HG02610 (cell line): Measurements from ENCODE around the gene KIAA0753.
"Not testable (repeated sequence)": the region's sequence is repeated elsewhere in the genome, so short reads cannot be mapped to it uniquely, and the experiment has no call there.

ENCODE experiments used
- ATAC-seq: cut with Tn5 transposase; IDR thresholded peaks from one replicate; pipeline ENCODE4 v1.9.1; 2021; ENCODE audit warnings: mild to moderate bottlenecking, moderate library complexity; ENCODE audit not compliant: unreplicated experiment

Gene KIAA0753

DNA sequence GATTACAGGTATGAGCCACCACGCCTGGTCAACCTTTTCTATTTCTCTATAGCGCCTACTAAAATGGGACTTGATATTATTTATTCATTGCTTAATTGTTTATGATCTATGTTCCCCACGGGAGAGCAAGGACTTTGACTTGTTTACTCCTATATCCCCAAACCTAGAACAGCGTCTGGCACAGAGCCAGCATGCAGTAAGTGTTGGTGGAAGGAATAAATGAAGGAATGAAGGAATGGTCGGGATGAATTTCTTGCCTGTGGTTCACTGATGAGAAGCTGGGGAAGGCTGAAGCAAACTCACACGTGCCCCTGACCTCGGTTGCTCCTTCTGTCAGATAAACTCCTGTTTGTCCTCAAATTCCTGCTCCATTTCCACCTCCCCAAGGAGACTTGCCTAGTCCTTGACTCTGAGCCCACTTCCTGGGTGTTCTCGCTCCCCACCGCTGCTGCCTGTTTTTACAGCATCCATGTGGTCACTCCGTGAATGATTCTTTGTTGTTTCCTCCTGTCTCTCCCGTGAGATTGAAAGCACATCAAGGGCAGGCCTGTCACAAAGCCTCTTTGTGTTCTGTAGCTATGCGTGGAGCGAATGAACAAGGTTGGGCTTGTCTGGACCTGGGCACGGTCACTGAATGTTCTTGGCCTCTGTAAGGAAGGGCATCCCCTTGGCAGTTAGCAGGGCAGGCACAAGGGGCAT, 28.4 kb upstream of the KIAA0753 start:
- no peak for ATAC-seq

DNA sequence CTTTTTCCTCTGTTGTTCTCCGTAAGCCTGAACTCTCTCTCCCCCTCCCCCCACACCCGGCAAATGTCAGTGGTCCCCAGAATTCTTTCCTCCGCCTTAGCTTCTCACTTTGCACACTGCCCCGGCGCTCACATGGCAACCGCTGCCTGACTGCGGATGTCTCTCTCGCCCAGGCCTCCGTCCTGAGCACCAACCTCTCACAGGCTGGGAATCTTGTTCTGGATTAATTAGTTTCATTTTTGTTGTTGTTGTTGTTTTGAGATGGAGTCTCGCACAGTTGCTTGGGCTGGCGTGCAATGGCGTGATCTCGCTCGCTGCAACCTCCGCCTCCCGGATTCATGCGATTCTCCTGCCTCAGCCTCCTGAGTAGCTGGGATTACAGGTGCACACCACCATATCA, 27.7 kb upstream of the KIAA0753 start:
- no peak for ATAC-seq

DNA sequence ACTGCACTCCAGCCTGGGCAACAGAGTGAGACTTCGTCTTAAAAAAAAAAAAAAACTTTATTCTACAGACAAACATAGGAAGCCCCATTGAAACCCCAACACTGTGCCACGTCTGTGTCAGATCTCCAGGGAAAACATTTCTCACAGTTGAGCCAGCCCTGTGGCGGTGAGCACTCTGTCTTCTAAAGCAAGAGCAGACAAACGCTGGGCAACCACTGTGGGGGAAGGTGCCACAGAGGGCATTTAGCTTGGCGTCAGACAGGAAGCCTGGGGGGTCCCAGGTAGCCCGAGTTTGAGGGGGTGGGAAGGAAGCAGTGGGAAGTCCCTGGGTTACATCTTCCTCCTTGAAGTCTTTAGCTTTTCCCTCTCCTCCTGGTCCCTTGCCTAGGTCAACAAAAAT, 27.0 kb upstream of the KIAA0753 start:
- ATAC-seq: no peak

DNA sequence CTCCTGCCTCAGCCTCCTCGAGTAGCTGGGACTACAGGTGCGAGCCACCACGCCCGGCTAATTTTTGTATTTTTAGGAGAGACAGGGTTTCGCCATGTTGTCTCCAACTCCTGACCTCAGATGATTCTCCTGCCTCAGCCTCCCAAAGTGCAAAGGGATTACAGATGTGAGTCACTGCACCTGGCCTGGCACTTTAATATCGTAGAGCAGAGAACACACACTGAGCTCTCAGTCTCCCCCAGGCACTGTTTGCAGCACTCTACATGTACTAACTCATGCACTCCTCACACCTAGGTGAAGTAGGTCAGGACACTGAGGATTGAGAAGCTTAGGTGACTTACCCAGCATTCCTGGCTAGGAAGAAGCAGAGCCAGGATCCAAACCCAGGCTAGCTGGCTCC, 26.0 kb upstream of the KIAA0753 start:
- no peak for ATAC-seq

DNA sequence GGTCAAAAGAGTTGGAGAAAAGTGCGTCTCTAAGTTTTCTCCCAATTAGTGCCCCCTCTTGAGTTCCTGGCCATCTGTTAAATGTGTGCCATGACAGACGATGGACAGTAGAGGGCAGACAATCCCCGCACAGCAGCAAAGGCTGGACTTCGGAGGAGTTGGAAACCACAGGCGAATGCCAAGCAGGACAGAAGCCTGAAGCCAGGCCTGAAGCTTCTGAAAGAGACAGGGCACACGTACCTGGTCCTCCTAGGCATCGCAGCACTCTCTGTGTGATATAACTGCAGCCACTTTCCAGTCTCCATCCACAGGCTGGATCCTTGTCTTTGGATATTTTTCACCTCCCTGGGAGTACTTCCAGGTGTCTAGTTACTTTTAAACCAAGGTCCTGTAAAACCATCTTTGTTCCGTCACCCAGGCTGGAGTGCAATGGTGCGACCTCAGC, 25.6 kb upstream of the KIAA0753 start:
- no peak for ATAC-seq

DNA sequence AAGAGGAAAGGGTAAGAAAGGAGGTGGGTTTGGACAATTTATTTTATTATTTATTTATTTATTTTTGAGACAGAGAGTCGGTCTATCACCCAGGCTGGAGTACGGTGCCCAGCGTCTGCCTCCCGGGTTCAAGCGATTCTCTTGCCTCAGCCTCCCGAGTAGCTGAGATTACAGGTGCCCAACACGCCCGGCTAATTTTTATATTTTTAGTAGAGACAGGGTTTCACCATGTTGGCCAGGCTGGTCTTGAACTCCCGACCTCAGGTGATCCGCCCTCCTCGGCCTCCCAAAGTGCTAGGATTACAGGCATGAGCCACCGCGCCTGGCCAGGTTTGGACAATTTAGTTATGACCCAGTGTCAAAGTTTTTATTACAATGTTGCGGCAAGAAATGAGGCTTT, 22.7 kb upstream of the KIAA0753 start:
- ATAC-seq: not testable (repeated sequence)

DNA sequence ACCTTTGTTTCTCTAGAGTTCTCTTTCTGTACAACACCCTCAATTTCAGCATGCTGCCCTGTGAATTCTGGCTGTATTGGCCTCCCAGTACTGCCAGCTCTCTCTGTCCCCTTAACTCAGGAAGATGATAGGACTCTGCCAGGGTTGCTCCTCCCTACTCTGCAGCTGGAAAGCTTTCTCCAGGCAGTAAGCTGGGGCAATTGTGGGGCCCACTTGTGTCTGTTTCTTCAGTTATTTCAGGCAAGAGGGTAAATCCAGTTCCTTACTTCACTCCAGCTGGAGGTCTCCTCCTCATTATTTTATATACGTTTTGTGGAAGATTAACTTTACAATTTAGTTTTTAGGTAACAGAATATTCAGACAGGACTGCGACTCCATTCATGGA, 20.9 kb upstream of the KIAA0753 start:
- no peak for ATAC-seq

DNA sequence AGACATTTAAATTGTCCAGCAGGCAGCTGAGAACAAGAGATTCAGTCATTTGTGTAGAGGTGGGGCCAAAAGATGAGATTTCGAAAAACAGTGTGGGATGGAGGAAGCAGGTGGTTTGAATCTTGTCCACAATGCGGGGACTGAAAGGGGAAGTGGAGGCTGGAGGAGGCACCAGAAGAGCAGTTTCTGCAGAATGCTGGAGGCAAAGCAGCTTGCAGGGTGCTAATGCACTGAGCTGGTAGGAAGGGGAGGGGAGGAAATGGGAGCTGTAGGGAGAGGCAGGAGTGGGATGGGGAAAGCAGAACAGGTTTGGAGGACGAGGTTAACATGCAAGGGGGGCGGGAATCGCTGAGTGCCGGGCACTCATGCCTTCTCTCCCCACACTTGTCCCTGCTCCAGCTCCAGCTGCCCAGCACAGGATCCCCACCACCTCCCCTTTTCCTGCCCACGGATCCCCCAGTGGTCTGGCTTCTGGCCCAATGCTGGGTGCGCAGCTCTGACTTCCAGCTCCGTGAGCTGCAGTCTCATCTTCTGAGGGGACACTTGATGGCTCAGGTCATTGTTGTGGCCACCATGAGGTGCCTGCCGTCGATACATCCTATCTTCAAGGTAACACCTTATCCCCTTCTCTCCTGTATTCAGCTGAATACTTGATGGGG, 20.4 kb upstream of the KIAA0753 start:
- ATAC-seq: peak; percentile 74

DNA sequence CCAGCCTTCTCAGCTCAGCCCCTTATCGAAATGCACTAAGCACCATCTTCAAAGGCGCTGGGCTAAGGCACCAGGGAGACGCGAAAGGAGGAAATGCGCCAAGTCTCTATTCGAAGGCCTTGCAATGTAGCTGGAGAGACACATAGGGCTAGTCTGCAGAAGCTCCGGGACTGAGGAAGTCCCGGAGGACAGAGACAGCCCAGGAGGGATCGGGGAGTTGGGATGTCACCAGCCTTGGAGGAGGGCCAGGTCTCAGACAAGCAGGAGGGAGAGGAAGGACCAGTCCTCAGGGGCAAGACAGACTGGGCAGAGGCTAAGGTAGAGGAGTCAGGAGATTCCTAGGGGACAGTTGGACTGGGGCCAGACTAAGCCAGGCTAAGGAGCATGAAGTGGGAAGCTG, 19.6 kb upstream of the KIAA0753 start:
- no peak for ATAC-seq

DNA sequence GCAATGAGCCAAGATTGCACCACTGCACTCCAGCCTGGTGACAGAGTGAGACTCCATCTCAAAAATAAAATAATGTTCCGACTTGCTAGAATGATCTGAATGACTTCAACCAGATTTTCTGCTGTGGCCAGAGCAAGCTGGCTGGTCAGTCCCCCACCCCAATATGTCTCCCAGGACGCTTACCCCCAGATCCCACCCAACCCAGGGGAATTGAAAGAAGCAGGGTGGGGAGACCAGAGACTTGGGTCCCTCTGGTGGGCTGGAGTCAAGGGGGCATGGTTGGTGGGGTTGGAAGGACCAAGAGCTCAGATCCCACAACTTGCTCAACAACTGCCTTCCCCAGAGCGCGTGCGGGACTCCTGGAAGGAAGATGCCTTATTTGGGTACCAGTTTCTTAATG, 17.9 kb upstream of the KIAA0753 start:
- ATAC-seq: not testable (repeated sequence)

DNA sequence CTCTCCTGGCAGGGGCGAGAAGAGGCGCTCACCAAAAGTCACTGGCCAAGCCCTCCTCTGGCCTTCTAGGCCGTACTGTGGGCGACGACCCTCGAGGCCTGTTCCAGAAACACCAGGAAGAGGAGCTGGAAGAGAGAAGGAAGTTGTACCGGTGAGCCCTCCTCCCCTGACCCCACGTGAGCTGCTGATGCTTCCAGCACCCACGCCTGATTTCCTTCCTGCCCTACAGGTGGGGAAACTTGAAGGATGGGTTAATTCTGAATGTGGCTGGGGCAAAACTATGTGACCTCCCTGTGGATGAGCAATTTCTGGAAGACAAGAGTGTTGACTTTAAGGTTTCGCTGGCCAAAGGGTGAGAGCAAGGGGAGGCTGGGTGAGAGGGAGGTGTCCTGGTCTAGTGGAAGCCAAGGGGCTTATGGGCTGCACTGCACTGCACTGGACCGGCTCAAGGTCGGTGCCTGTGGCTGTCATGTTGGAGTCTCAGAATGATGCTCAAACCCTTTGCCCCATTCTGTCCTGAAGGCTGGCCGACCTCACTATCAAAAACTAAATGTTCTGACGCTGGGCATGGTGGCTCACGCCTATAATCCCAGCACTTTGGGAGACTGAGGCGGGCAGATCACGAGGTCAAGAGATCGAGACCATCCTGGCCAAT, 17.2 kb upstream of the KIAA0753 start:
- ATAC-seq: no peak

DNA sequence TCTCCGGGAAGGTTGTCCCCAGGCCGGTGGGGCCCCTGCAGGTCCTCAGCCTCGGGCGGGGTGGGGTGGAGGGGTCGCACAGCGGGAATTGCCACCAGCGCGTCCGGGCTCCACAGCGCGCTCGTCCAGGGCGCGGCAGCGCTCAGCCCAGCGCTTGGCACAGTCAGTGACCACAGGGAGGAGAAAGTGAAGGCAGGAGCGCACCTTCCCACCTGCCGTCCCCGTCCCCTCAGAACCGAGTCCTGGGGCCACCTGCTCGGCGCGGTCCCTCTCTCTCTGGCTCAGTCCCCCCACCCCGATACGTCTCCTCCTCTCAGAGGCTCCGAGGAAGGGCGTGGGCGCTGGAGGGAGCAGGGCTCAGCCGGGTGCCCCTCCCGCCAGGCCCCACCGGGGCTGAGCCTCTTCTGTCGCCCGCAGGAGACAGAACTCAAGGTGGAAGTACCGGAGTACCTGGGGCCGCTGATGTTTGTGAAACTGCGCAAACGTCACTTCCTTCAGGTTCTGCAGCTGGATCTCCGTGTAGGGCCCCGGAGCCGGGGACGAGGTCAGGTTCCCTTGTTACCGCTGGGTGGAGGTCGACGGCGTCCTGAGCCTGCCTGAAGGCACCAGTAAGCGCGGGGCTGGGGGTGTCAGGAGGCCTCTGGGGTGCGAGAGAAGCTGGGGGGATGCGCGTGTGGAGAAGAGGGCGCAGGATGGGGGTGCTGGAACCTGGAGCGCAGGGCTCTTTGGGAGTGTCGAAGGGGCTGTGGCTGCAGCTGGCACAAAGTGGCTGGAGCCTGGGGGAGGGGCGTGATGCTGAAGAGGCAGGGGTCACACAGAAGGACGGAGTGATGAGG, 16.5 kb upstream of the KIAA0753 start:
- not testable (repeated sequence) for ATAC-seq

DNA sequence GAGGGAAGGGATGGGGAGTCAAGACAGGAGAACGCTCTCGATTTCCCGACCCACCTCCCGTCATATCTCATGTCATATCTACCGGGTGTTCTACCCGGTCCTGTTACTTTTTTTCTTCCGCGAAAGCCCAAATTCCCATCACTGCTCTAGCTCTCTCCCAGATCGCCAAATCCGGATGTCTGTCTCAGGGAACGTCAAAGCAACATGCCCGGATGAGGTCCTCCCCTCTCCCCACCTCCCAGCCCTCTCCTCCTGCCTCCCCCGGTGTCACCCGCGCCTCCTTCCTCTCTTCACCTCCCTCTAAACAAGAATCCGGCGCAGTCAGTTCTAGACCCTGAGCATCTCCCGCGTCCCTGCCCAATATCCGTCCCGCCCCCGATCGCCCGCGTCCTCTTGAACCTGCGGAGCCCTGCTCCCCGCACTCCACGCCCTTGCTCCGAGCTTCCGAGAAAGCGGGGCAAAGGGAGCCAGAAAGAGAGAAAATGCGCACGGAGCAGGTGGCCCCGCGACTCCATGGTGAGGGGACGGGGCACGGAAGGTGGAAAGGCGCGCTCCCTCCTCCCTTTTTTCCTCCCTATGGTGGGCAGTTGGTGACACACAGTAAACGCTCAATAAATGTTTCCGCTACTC, 15.3 kb upstream of the KIAA0753 start:
- not testable (repeated sequence) for ATAC-seq

DNA sequence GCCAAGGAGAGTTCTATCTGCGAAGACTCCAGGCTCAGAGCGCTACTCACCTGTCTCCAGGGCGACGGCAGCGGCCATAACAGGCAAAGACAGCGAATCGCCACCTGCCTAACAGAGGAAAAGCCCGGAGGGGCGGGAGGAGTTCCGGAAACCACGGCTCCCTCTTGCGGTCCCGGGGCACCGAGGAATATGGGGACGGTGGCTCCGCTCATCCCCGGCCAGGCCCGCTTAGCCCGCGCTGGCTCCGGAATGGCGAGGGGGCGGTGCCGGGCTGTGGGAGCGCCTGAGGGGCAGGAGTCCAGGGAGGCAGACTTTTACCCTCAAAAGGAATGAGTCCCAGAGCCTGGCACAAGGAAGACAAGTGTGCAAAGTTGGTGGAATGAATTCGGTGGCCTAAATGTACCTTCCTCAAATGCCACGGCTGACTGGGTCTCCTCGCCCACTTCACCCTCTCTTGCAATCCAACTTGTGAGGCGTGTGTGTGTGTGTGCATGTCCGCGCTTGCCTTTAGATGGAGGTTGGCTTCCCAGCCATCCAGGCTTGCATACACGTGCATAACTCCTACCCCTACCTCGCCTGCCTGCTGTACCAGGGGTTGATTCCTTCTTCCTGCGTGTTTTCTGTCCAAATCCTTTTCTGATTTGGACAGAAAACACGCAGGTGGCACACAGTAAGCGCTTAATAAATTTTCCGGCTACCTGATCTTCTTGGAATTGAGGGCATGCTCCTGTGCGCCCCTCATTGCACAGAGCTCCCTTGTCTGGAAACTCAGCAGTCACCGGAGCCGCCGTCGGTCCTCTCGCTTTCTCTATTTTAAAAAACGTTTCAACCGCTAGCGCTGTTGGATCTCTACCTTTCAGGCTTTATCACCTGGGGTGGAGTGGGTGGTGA, 14.6 kb upstream of the KIAA0753 start:
- ATAC-seq: no peak

DNA sequence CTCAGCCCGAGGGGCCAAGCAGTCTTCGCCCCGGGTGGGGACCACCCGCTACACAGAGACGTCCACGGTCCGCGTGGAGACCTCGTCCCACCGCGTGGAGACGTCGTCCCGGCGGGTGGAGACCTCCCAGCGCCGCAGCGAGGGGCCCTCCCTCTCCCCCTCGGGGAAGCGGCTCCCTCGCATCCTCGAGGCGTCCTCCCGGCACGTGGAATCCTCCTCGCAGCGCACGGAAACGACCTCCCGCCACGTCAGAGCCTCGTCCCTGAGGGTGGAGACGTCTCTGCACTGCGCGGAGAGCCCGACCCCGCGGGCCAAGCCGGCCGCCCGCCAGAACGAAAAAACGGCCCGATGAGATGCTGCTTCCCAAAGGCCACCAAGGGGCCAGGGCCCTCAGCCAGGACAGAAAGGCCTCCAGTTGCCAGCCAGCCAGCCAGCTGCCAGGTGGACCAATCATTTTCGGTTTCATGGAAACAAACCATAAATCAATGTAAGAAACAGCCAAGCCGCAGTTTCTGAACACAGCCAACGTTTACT, 11.5 kb upstream of the KIAA0753 start:
- ATAC-seq: no peak

DNA sequence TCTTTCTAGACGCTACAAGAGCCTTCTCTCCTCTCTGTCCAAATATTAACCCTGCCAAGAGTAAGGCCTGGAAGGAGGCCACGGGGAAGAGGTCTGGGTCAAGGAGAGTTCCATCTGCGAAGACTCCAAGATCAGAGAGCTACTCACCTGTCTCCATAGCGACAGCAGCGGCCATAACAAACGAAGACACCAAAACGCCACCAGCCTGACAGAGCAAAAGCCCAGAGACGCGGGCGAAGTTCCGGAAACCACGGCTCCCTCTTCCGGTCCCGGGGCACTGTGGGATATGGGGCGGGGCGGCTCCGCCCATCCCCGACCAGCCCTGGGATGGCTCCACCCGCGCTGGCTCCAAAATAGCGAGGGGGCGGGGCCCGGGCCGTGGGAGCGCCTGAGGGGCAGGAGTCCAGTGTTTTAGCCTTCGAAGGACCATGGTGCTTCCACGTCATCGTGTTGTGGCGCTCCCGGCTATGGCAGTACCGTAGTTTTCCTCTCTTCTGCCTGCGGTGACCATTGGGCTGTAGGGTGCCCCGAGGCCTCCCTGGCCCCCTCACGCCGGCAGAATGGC, 10.9 kb upstream of the KIAA0753 start, which contains the start of the genes C17orf100 and MED31:
Gene C17orf100, plus strand, starts transcription at position 409 of the 565 bp plus-strand sequence. Its CDS starts 152 bp downstream, at position 561.
Gene MED31, minus strand, starts transcription at position 252 of the 565 bp plus-strand sequence. Its CDS starts 77 bp downstream, at position 175.
- peak; percentile 87 for ATAC-seq

DNA sequence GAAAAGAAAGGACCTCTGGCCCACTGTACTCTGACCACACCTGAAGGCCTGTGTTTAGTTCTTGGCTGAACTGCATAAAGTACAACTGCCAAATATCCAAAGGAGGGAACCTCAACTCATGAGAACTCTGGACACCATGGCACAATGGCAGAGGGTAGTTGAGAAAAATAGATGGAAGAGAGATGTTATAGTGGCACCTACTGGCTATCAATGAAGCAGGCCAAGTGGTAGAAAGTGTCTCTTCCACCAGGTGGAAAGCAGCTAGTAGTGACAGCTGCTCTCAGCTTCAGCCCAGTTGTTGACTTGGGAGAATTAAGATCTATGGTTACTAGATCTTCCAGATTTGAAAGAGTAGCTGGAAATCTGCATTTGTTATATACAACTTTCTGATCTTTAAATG, 7.7 kb upstream of the KIAA0753 start:
- ATAC-seq: no peak

DNA sequence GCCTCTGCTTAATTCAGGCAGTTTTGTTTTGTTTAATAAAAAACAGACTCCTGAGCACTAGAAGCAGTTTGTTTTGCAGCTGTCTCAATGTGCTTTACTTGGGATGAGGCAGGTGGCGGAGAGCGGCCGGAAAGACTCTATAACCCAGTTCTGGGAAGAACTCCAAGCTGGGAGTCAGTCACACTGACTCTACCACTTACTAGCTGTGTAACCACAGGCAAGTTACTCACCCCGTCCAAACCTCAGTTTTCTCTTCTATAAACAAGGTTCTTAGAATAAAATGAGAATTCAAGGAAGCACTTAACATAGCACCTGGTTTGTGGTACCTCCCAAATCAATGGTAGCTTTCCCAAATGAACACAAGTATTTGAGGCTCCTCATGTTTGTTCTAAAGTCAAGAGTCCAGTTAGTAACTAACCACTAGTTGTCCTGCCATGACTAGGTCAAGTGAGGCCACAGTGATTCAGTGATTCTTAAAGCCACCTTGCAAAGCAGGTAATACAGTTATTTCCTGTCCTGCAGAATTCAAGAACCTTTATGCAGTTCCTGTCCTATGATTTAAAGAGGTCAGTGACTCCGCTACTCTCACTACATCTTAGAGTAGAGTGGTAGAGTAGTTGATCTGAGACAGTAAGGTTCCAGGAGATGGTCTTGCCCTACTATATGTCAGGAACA, 3.1 kb upstream of the KIAA0753 start:
- ATAC-seq: no peak
